ENCODE results near the gene TTC3.

Gene TTC3

DNA sequence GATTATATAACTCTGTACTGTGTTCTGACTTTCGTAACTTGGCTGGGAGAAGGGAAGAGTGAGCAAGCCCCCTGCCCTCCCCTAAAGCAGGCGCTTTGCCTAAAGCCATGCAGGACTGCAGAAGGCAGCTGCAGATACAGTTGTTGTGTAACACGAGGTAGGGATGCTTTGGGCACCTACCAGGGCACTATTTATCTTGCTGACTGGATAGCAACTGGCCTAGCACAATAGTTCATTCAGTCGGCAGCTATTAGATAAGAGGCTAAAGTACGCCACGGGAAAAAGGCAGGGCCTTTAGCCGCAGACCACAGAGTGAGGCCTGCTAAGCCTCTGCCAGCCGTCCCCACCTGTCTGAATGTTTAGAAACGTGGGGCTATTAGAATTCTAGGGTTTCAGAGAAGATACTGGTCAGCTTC lies 80.9 kb downstream of the TTC3 start:
- no peak for DNase-seq

DNA sequence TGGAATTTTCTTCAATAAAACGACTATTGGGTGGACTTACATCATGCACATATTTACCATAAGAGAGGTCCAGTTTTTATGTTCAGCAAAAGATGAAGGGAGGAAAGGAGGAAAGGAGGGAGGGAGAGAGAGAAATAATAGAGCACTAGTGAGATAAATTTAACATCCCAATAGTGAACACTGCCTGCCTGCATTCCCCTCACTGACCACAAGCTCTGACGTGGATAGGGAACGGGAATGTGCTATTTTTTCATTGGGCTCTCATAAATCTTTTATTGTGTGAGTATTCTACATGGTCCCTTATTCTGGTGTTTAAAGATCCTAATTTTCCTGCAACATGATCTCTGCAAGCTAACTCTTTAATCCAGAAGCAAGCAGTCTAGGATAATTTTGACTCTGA lies 82.1 kb downstream of the TTC3 start:
- DNase-seq = no peak

DNA sequence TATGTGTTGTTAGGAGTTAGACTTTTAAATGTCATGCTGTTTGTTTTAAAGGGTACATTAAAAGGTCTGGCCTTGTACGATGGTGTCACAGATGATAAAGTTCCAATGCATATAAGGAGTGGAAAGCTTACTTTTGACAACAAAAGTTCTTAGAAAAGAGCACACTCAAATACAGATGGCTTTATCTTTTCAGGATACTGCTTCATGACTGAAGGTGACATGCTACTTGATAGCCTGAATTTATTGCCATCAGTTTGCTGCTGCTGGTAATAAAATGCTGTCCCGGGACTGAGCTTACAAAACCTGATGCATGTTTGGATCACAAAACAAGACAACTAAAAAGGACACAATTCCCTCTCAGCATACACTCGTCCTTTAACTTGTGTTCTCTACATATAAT lies 84.9 kb downstream of the TTC3 start:
- DNase-seq = no peak

DNA sequence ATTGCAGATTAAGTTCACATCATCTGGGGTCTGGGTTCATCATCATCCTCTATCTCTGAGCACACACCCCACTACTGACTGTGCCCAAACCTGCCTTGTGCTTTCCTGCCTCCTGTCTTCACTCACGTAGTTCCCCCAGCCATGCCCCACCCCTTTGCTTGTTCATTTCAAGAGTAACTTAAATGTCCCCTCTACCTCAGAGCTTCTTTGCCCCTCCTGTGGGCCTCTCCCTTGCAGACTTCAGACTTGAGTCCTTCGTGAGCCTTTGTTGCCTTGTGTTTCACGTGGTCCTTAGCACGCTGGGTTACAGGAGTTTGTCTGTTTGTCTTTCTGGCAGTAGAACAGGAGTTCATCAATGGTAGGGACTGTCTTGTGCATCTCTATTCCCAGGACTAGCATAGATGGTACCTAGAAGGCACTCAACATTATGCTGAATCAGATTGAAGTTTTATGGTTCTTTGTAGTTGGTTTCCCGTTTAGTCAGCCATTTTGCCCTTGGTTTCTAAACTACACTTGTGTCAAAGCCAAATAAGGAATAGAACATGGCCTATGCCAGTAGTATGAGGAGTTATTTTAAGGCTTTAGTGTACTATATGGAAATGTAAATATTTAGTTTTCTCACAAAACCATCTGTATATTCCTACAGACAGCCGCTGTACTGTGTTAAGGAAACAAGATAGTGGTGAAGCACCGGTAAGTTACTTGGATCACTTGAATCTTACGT lies 86.2 kb downstream of the TTC3 start:
- peak; percentile 53 for DNase-seq

DNA sequence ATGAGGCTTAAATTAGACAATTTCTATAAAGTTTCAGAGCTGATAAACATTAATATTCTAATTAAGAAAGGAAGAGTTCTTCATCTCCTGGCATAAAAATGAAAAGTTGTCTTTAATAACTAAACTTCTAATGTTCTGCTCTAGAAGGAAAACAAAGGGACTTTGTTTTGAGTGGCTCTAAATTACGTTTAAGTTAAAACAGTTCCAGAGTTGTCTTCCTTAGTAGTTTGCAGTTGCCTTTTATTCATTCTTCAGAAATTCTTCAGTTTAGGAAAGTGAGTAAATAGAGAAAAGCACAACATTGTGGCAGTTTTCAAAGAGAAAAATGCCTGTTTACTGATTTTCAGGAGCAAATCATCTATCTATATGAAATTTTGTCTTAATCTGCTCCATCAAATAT lies 86.9 kb downstream of the TTC3 start:
- no peak for DNase-seq

DNA sequence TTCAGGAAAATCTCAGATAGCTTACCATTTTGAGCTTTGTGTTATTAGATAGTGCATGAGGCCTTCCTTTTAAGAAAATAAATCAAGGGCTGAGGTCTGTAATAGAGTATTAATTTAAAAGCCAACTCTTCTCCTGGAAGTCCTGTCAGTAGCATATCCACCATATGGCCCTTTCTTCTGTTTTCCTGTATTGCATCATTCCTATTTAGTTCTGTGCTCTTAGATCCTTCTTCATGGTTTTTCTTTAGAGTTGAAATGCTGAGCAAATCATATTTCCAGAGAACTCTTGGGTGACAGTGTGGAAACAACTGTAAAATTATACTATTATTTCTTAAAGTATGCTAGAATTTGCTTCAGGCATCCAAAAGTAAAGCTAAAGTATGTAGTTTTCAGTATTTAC lies 91.7 kb downstream of the TTC3 start:
- no peak for DNase-seq

DNA sequence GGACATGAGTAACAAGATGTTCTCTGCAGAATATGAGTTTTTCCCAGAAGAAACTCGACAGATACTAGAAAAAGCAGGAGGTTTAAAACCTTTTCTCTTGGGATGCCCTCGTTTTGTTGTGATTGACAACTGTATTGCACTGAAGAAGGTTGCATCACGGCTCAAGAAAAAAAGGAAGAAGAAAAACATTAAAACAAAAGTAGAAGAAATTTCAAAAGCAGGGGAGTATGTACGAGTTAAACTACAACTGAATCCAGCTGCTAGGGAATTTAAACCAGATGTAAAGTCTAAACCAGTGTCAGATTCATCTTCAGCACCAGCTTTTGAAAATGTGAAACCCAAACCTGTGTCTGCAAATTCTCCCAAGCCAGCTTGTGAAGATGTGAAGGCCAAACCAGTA lies 92.5 kb downstream of the TTC3 start:
- no peak for DNase-seq

DNA sequence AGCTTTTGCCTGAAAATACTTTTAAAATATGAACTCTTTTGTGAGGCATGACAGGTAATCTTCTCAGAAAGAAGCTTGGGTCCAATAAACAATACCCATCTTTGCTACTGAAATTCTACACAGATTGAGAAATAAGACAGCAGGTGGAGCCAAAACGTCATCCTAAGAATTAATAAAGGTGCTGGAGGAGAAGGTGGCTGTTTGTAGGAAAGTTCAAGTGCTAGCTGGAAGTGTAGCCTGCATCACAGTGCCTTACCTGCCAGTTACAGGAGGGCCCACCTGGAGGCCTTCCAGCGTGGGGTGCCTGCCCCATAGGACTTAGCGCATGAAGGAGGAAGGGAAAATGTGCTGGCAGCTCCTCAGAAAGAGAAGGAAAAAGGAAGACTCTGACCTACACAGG lies 93.7 kb downstream of the TTC3 start:
- no peak for DNase-seq

DNA sequence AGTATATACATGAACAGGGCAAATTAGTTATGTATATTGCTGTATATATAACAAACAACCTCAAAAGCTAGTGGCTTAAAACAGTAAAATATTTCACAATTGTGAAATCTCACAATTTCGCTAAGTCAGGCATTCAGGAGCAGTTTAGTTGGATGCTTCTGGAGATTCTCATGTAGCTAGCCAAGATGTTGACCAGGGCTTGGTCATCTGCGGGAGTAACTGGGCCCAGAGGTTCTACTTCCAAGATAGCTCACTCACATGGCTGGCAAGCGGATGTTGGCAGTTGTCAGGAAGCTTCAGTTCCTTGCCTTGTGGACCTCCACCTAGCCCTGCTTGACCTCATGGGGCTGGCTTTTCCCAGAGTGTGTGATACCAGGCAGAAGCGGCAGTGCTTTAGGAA lies 95.6 kb downstream of the TTC3 start:
- no peak for DNase-seq

DNA sequence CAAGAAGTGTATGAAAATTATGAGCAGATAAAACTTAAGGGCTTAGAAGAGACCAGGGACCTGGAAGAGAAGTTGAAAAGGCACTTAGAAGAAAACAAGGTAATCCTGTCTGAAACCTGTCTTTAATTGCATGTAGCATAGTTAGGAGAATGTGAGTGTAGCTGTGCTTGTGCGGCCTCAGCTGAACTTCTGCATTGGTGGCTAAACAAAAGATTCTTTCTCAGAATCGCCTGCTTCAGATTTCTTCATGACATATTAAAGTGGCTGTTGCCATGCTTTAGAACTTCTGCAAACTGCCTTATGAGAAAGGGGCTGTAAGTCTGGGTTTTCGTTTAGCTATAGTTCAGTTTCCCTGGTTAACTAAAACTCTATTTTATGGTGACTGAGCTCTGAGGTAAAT lies 99.6 kb downstream of the TTC3 start:
- no peak for DNase-seq

DNA sequence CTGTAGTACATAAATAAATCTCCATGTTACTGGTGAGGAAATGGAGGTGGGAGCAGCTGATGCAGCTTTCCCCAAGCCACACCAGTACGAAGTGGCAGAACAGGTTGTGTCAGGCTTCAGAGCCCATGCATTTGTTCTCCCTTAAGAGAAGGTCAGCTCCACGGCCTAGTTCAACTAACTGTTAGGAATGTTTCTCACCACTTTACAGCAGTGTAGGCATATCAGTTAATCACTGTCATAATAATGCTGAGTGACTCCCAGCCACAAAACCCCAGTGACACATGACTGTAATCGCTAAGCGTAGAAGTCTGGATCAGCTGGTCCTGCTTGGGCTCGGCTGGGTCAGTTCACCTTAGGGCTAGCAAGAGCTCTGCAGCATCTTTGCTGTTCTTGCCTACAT lies 103.7 kb downstream of the TTC3 start:
- no peak for DNase-seq

DNA sequence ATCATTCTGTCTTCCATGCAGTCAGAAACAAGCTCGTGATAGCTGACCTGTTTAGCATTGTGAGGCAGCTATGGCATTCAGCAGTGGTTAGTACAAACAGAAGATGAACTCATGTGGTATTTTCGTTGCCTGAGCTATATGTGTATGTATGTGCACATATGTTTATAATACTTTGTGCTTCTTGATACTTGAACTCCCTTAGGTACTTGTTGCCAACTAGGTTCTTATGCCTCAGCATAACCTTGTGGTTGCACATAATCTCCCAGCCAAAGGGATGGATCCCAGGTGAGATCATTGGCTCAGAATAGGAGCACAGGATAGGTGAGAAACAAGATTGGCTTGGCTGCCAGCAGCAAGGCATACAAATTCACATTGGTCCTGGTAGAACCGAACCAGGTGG lies 108.0 kb downstream of the TTC3 start:
- DNase-seq = no peak

DNA sequence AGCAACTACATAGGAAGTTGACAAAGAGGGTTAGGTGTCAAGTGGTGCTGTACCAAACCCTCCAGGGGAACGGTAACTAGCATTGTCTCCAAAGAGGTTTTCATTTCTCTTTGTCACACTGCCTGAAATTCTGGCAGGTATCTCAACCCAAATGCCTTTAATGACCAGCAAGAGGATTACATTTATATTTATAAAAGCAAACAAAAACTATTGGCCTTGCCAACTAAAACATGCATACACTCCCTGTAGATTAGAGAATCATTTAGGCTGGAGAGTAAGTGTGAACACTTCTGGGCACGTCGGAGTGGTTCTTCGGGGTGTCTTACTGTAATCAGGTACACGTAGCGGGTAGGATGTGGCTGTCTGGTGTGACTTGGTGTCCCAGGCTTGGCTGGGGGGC lies 109.2 kb downstream of the TTC3 start:
- no peak for DNase-seq

DNA sequence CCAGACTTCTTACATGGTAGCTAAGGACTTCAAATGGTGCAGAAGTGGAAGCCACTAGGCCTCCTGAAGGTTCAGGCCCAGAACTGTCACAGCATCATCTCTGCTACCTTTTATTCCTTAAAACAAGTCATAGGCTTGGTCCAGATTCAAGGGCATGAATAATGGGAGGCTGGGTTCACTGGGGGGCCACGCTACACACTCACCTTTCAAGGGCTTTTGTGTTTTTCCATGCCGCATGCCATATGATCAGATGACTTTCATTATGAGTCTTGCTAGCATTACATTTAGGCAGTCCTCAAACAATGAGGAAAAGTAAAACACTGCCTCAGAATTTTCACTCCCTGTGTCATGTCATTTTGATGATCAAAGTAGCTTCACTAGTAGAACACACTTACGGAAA lies 110.7 kb downstream of the TTC3 start:
- no peak for DNase-seq

DNA sequence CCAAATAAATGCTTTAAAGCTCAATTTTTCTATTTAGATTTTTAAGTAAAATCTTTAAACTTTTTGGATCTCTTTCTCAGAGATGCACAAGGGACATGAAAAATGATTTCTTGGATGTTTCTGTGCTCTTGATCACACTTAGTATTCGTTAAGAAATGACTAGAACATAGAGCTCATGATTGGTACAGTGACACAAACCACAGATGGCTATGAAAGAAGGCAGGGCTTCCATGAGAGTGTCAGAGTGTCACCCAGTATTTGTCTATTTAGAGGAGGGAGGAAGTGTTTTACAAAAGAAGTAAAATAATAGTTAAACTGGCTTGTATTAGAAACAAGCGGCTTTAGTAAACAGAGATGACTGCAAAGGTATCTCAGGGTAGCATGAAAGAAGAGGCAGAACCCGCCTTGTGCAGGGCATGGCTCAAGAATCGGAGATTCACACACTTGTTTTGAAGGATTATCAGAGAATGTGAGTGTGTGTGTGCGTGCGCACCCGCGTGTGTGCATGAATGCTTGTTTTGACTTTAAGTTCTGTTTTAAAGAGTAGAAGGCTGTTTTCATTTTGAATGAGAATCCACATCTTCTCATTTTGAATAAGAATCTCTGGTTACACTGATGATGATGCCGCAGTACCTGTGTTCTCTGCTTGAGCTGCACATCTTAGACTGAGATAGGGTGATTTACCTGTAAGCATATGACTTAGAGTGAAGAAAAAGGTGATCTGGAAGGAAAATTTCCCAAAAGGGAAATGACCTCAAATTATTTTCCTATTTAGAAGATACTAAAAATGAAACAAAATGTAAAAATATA lies 111.9 kb downstream of the TTC3 start:
- DNase-seq = no peak

DNA sequence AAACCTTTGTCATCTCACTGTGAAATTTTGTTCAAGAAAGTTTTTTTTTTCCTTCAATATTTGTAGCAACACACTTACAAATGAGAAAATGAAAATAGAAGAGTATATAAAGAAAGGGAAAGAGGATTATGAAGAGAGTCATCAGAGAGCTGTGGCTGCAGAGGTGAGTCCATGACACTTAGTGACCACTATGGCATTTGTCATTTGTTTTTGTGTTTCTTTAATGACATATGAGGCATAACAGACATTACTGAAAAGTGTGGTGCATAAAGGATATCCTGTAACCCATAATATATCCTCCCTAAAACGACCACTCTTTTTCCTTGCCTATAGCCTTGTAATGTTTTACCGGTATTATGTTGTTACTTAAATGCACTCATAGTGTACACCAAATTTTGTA lies 113.9 kb downstream of the TTC3 start:
- DNase-seq = no peak

DNA sequence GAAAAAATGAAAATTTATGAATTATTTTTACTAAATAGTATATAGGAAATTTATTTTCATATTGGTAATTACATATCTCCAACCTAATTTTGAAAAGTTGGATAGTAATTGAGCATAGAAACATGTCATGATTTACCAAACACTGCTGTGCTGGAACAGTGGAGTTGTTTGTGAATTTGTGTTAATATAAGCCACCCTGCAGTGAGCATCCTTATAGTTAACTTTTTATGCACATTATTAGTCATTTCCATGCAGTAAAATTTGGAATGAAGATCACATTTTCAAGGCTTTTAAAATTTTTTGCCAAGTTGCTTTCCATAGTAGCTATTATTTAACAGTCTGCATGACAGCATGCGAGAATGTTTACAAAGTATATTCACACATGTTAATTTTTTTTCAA lies 115.8 kb downstream of the TTC3 start:
- DNase-seq = no peak

DNA sequence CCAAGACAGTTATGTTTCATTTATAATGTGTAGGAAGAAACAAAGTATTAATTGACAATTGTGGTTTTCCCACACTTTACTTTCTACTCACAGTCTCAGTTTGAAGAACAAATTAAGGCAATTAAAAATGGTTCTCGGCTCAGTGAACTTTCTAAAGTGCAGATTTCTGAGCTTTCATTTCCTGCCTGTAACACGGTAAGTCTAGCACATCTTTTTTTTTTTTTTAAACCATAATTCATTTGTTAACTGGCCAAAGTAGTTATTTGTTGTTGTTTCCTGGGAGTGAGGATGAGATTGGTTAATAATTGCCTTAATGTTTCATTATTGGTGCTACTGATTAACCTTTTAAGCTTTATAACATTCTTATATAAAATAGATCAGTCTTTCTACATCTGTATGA lies 119.0 kb downstream of the TTC3 start:
- no peak for DNase-seq

DNA sequence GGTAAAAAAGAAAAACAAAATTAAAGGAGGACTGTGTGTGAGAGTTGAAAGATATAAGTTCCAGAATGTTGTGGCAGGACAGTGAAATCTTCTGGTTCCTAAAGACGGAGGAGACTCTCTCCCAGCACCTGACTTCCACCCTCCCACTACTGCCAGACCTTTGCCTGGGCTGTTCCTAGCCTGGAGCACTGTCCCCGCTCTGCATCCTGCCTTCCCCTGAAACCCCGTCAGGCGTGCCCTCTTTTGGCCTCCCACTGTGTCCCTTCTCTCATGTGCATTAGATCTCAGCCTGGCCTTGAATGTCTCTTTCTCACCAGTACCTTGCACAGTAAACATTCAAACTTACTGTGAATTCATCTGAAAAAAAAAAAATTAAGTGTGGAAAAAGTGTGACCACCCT lies 120.0 kb downstream of the TTC3 start:
- no peak for DNase-seq

DNA sequence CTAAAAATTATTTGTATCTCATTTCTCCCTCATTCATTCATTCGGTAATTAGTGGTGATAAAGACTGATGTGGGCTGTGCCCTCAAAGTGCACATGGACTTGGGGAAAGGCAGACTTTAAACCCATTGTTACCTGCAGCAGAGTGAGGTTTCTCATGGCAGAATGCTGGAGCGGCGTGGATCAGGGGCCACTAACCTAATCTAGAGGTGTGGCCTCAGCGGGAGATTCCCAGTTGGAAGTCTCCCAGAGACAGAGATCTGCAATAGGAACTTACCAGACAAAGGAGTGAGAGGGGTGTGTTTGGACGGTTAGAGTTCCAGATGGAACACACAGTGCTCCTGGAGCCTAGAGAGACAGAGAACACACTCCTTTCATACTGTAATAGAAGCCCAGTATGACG lies 120.6 kb downstream of the TTC3 start:
- no peak for DNase-seq

DNA sequence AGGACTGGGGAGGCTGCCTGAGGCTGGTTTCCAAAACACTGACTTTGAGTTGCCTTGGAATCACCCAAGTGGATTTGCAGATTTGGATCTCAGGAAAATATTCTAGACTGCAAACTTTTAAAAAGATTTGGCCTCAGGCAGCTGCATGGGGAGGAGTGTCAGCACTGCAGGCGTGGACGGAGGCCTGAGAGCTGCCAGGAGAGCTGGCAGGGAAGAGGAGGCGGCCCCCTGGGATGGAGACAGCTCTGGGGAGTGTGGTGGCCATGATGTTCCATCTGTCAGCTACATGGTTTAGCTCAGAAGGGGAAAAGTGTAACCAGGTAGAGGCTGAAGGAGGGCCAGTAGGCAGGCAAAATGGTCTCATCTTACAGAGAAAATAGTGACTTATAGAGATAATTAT lies 122.0 kb downstream of the TTC3 start:
- no peak for DNase-seq

DNA sequence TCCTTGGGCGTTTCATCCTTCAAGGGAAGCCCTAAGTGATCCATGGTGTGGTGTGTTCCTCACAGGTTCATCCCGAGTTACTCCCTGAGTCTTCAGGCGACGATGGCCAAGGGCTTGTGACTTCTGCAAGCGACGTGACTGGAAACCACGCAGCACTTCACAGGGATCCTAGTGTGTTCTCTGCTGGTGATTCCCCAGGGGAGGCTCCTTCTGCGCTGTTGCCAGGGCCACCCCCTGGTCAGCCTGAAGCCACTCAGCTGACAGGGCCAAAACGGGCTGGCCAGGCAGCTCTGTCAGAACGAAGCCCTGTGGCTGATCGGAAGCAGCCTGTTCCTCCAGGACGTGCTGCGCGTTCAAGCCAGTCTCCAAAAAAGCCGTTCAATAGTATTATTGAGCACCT lies 122.6 kb downstream of the TTC3 start:
- no peak for DNase-seq

DNA sequence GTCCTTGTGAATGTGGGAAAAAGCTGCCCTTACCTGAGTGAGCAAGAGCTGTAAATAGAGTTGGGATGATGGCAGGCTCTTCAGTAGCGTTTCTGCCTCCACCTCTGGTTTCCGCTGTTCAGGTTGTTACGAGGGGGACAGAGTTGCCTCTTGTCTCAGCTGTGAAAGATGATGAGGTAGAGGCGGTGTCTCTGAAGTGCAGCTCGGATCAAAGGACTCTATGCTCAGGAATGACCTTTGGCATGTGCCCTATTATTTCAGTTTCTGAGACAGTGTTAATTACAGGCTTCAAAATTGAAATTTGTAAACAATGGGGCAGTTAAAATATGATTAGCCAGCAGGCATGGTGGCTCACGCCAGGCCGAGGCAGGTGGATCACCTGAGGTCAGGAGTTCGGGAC lies 123.8 kb downstream of the TTC3 start:
- DNase-seq = no peak

DNA sequence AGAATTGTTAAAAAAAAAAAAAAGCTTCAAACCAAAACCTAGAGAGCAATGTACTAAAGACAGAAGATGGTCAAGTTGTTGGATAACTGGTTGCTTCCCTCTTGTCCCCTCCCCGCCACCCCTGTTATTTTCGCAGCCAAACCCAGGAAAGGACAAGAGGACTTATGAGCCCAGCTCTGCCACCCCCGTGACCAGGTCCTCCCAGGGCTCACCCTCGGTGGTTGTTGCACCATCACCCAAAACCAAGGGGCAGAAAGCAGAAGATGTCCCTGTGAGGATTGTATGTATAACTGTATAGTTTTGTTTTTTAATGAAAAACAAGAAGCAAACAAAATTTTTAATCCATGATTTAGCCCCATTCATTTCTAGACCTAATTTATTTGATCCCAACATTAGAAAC lies 124.7 kb downstream of the TTC3 start:
- no peak for DNase-seq
